ENCODE measurements around the gene OPHN1.

DNA sequence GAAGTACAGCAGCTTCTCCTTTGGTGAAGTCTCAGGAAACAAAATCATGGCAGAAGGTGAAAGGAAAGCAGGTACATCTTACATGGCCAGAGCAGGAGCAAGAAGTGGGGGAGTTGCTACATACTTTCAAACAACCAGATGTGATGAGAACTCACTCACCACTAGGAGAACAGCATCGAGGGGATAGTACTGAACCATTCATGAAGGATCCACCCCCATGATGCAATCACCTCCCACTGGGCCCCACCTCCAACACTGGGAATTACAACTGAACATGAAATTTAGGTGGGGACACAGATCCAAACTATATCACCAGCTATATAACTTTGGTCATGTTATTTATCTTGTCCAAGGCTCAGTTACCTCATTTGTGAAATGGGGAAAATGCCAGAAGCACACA, 159.4 kb downstream of the OPHN1 start:
- no peak for TF ChIP-seq POLR2A (IDR thresholded peaks at IDR 0.05)
- TF ChIP-seq, protein P1, sequence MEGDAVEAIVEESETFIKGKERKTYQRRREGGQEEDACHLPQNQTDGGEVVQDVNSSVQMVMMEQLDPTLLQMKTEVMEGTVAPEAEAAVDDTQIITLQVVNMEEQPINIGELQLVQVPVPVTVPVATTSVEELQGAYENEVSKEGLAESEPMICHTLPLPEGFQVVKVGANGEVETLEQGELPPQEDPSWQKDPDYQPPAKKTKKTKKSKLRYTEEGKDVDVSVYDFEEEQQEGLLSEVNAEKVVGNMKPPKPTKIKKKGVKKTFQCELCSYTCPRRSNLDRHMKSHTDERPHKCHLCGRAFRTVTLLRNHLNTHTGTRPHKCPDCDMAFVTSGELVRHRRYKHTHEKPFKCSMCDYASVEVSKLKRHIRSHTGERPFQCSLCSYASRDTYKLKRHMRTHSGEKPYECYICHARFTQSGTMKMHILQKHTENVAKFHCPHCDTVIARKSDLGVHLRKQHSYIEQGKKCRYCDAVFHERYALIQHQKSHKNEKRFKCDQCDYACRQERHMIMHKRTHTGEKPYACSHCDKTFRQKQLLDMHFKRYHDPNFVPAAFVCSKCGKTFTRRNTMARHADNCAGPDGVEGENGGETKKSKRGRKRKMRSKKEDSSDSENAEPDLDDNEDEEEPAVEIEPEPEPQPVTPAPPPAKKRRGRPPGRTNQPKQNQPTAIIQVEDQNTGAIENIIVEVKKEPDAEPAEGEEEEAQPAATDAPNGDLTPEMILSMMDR (IDR thresholded peaks at IDR 0.05), result no peak

Measured in adrenal gland (tissue), 5 donors.